Fibroblast of villous mesenchyme (primary cell): ENCODE data around the gene TCTA. TPM values are rescaled to one million over a fixed set of nuclear protein-coding genes. Genes with fewer than 3 reads are reported as not detected.
"Not testable (repeated sequence)": the region's sequence is repeated elsewhere in the genome, so short reads cannot be mapped to it uniquely, and the experiment has no call there.

ENCODE experiments used
- DNase-seq: peaks from one replicate; pipeline ENCODE4 v3.0.0-alpha.2; 2010; ENCODE audit warnings: low read depth
- H3K4me3 ChIP-seq: 2 replicates; pipeline ENCODE4 v1.5.1; 2011; ENCODE audit warnings: low read depth, mild to moderate bottlenecking, low read length
- CTCF ChIP-seq: IDR thresholded peaks from 2 replicates; pipeline ENCODE4 v1.5.1; 2012; ENCODE audit warnings: low read depth, mild to moderate bottlenecking, low read length; ENCODE audit not compliant: insufficient read depth
- total RNA-seq: library from RNA; depleted of rRNA; stranded (reverse); fragments of >200 nt; gene quantifications from 2 replicates; pipeline ENCODE4 v1.2.3, GENCODE V29; 2012

Gene TCTA
- total RNA-seq, 1 donor, result 27.2 TPM

- H3K4me3 ChIP-seq, result no peak overlapping the region
- no peak for TF ChIP-seq CTCF
- no peak for DNase-seq
These were observed 28.8 kb upstream of the TCTA start for GRCh38 chr3:49383387-49383786.

DNA sequence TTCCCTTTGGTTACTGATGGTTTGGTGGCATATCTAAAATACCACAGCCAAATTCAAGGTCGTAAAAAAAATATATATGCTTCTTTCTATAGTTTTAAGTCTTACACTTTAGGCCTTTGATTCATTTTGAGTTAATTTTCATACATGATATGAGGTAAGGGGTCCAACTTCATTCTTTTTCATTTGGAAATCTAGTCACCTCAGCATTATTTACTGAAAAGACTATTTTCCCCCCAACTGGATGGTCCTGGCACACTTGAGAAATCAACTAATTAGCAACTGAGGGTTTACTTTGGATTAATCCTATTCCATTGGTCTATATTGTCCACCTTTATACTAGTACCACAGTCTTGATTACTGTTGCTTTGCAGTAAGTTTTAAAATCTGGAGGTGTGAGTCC, 26.6 kb upstream of the TCTA start:
- TF ChIP-seq CTCF, result no peak
- DNase-seq, result no peak
- no peak overlapping the region for H3K4me3 ChIP-seq

DNA sequence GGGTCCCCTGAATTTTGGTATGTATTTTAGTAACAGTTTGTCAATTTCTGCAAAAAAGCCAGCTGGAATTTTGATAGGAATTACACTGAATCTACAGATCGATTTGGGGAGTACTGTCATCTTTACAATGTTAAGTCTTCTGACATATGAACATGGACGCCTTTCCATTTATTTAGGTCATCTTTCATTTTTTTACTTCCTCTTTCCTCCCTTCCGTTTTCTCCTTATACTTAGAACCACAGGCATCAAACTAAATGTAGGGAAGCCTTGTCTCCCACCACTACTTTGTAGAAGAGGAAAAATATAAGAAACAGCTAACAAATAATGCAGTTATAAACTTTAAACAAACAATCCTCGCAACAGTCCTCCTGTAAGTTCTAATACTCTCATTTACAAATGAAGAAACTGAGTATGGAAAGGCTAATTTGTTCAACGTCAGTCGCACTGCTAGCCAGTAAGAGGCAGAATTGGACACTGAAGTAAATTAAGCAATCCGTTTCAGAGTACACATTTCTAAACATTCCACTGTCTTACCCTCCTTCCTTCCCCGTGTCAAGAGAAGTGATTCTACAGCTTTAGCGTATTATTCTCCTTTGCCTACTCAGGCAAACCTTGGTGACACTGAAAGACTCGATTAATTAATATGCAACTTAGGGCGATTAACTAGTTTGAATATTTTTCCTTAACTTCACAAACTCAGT, 26.0 kb upstream of the TCTA start:
- H3K4me3 ChIP-seq, result no peak overlapping the region
- TF ChIP-seq CTCF, result no peak
- no peak for DNase-seq

GRCh38 chr3:49387721-49388120, 24.5 kb upstream of the TCTA start:
- no peak overlapping the region for H3K4me3 ChIP-seq
- peak; percentile 69 for DNase-seq
- no peak for TF ChIP-seq CTCF

- DNase-seq, result no peak
- TF ChIP-seq CTCF, result no peak
- H3K4me3 ChIP-seq, result no peak overlapping the region
These were observed 23.9 kb upstream of the TCTA start for GRCh38 chr3:49388289-49388820.

DNA sequence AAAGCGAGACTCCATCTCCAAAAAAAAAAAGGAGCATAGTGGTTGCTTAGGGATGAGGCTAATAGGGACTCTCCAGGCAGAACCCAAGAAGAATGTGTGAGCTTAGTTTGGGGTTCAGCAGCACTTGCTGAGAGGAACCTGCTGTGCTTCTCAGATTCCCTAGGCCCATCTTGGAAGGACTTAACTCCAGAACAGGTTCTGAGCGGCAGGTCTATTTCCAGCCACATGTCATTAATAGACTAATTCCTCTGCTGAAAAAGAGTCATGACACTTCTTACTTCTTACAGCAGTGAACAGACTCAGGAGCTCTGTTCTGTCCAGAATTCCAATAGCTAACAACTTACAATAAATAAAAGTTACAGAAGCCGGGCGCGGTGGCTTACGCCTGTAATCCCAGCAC, 22.9 kb upstream of the TCTA start:
- TF ChIP-seq CTCF, result no peak
- no peak overlapping the region for H3K4me3 ChIP-seq
- DNase-seq, result no peak

DNA sequence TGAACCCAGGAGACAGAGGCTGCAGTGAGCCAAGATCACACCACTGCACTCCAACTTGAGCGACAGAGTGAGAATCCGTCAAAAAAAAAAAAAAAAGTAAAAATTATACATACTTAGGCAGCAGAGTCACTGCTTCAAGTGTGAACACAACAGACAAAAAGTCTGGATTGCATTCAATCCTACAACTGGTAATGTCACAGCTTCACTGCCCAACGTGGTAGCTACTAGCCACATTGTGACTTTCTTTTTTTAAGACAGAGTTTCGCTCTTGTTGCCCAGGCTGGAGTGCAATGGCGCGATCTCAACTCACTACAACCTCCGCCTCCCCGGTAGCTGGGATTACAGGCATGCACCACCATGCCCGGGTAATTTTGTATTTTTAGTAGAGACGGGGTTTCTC, 20.9 kb upstream of the TCTA start:
- not testable (repeated sequence) for DNase-seq, H3K4me3 ChIP-seq
